Subcutaneous abdominal adipose tissue (tissue), 5 donors: ENCODE measurements around the gene RUFY1.
"Not testable (repeated sequence)": the region's sequence is repeated elsewhere in the genome, so short reads cannot be mapped to it uniquely, and the experiment has no call there.

ENCODE experiments used
- H3K27ac ChIP-seq: one replicate; pipeline ENCODE4 v1.7.0; 2013; ENCODE audit warnings: low read depth, mild to moderate bottlenecking, inconsistent platforms, low read length, moderate library complexity
- H3K27me3 ChIP-seq, 5 donors: one replicate each; pipeline ENCODE4 v1.7.0; 2013; ENCODE audit warnings: low read length in 5 of 5, inconsistent platforms in 1 of 5; ENCODE audit not compliant: control insufficient read depth in 5 of 5, insufficient read depth in 4 of 5
- H3K36me3 ChIP-seq, 5 donors: one replicate each; pipeline ENCODE4 v1.7.0; 2013; ENCODE audit warnings: low read length in 5 of 5; ENCODE audit not compliant: control insufficient read depth in 5 of 5, insufficient read depth in 5 of 5
- H3K4me1 ChIP-seq, 5 donors: one replicate each; pipeline ENCODE4 v1.7.0; 2013; ENCODE audit warnings: low read length in 5 of 5, mild to moderate bottlenecking in 3 of 5, moderate library complexity in 1 of 5; ENCODE audit not compliant: control insufficient read depth in 5 of 5, insufficient read depth in 5 of 5
- H3K4me3 ChIP-seq, 5 donors: one replicate each; pipeline ENCODE4 v1.7.0; 2013; ENCODE audit warnings: low read length in 5 of 5, low read depth in 1 of 5
- H3K9ac ChIP-seq, 5 donors: one replicate each; pipeline ENCODE4 v1.7.0; 2013; ENCODE audit warnings: low read length in 5 of 5, mild to moderate bottlenecking in 4 of 5, moderate library complexity in 3 of 5
- H3K9me3 ChIP-seq, 5 donors: one replicate each; pipeline ENCODE4 v1.7.0; 2013; ENCODE audit warnings: low read length in 5 of 5; ENCODE audit not compliant: control insufficient read depth in 5 of 5
- donor health status: healthy.
- donor health status: healthy.
- donor health status: healthy.
- donor health status: healthy.
- donor health status: healthy.

The RUFY1 gene

DNA sequence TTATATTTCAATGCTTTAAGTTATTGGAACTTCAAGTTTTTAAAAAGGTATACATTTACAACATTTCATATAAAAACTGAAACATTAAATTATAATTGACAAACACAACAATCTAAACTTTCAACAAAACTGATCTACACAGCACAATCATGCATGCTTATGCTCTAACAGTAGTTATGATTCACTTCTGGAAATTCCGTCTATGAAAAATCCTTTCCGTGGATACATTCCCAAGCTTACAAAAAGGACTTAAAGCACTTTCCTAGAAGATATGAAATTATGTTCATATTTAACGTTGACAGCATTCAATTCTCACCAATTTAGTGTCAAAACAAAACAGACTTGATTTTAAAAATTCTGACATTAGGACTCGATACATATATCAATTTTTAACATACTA, 69.4 kb downstream of the RUFY1 start:
- H3K4me3 ChIP-seq = peak overlapping the region in 4 of 5 donors; percentile 49 to 99 (median 82)
- H3K9ac ChIP-seq = peak overlapping the region in 3 of 5 donors; percentile 3 to 80 (median 39)
- peaks cover 49 to 66% (median 61%) of the 10 kb centered on the region in 5 donors for H3K36me3 ChIP-seq
- H3K27me3 ChIP-seq = no peaks in the 10 kb centered on the region
- H3K4me1 ChIP-seq = peaks cover 8 to 68% (median 60%) of the 10 kb centered on the region in 5 donors
- H3K27ac ChIP-seq = peak overlapping the region; percentile 97
- no peaks in the 10 kb centered on the region for H3K9me3 ChIP-seq

DNA sequence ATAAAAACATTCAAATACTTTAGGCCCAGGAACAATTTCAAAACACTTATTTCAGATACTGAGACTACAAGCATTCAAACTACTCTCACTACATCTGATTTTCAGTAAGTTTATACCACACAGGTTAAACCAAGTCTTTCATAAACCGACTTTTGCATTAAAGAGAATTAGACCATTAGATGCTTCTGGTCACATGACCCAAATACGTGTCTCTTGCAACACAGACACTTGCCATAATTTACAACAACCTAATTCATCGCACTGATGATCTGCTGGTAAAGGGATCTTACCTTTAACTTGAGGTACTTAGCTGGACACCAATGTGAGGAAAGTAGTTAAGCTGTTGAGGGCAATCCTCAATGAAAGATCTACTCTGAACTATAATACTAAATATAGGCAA, 69.9 kb downstream of the RUFY1 start:
- Histone ChIP-seq H3K9me3 (no peaks in the 10 kb centered on the region), H3K9ac (peak overlapping the region in 4 of 5 donors; percentile 3 to 80 (median 26)), H3K4me1 (peaks cover 8 to 64% (median 62%) of the 10 kb centered on the region in 5 donors), H3K27me3 (no peaks in the 10 kb centered on the region), H3K36me3 (peaks cover 43 to 61% (median 56%) of the 10 kb centered on the region in 5 donors), H3K4me3 (peak overlapping the region; percentile 67 to 99 (median 72)), H3K27ac (peak overlapping the region; percentile 97)

DNA sequence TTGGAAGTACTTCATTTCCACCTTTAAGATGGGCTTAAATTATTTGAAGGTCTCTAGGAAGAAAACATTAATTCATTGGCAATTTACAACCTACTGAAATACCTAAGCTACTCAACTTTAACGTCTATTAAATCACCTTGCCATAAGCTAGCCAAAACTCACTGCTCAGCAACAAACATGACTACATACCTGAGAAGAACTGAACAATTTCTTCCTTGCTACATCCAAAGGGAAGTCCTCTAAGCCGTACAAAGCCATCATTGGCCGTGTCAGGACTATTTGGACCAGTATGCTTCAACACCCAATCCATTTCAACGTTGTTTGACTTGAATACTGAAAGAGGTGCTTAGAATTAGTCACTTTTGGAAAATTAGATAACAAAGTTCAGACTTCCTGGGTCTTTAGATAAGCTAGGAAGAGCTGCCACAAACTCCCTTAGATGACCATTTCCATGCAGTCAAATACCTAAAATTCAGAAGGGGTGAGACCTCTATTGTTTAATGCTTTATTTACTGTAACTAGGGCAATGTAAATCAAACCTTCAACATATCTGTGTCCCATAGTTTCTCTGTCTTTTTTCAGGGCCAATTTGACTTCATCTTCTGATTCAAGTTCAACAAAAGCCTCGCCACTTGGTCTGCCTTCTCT, 70.5 kb downstream of the RUFY1 start:
- Histone ChIP-seq H3K9me3 (no peaks in the 10 kb centered on the region), H3K4me3 (peak overlapping the region; percentile 67 to 99 (median 72)), H3K9ac (peak overlapping the region in 4 of 5 donors; percentile 12 to 80 (median 59)), H3K27me3 (no peaks in the 10 kb centered on the region), H3K36me3 (peaks cover 38 to 56% (median 51%) of the 10 kb centered on the region in 5 donors), H3K27ac (peak overlapping the region; percentile 97), H3K4me1 (peaks cover 8 to 60% (median 59%) of the 10 kb centered on the region in 5 donors)

DNA sequence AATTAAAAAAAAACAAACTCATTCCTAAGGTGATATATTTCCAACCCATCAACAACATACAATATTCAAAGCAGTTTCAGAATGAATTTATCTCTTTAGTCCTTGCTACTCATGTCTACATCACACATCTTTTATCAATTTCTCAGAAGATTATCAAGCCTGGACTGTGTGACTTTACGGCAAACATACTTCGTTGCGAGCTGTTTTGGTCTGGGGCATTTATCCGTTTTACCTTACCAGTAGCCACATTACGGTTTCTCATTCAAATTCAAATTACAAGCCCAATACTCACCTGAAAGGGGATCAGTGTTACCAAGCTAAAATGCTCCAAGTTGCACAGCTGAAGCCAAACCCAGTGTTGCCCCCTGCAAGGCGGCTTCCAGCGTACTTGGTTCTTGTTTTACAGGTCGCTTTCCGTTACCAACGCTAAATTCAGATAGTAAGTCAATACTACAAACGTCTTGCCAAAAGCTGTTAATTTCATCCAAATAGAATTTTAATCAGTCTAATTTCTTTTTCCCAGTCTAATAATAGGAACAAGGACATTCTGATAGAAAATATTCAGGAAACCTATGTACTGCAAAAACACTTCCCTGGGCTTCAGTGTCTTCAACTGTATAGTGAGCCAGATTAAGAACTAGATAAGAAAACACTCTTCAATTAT, 71.3 kb downstream of the RUFY1 start:
- Histone ChIP-seq H3K4me3 (peak overlapping the region; percentile 67 to 99 (median 72)), H3K27me3 (no peaks in the 10 kb centered on the region), H3K27ac (peak overlapping the region; percentile 97), H3K9ac (peak overlapping the region; percentile 12 to 80 (median 66)), H3K36me3 (peaks cover 32 to 47% (median 43%) of the 10 kb centered on the region in 5 donors), H3K4me1 (peaks cover 8 to 56% (median 52%) of the 10 kb centered on the region in 5 donors), H3K9me3 (no peaks in the 10 kb centered on the region)

DNA sequence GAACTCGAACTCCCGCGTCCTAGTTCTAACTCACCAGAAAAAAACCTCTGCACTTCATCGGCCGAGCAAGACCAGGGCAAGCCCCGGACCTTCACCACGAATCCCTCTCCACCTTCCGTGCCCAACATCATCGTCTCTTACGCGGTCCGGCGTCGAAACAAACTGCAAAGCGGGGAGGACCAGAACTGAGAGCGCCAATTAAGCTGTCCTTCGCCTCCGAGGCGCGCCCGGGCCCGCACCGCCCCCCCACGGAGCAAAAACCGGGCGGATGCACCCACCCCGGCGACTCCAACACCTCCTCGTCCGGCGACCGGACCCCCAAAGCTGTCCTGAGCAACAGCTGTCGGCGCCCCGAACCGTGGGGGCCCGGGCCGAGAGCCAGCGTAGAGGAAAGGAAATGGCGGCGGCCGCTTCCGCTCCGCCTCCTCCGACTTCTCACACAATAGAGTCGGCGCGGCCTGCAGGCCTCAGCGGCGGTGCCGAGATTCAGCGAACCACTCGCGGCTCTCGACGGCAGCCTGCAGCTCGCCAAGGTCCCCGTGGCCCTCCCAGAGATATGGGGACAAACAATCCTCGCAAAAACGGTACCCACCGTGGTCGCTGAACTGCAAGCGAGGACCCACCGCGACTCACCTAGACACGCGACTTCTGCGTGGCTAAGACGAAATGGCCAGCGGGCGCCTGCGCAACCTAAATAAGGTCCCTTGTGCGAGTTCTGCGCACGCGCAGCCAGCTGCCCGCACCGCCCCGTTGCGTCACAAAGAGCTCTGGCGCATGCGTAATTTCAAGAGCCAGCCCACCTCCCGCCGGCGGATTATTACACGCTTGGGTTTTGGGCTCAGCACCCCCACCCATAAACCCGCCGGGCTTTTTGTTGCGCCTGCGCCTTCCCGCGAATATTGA, 72.9 kb downstream of the RUFY1 start, which contains the start of gene HNRNPH1:
Gene HNRNPH1 (minus strand): TSS at position 669 of the 903 bp plus-strand sequence. CDS start 538 bp downstream, at position 131.
- H3K4me1 ChIP-seq = peaks cover 8 to 54% (median 48%) of the 10 kb centered on the region in 5 donors
- no peaks in the 10 kb centered on the region for H3K27me3 ChIP-seq
- peak within 1 kb of the TSS; percentile 79 to 99 (median 96) for H3K9ac ChIP-seq
- H3K4me3 ChIP-seq = peak within 1 kb of the TSS; percentile 95 to 99 (median 97)
- H3K36me3 ChIP-seq = peaks cover 17 to 31% (median 28%) of the 10 kb centered on the region in 5 donors
- no peaks in the 10 kb centered on the region for H3K9me3 ChIP-seq
- H3K27ac ChIP-seq = peak within 1 kb of the TSS; percentile 97

DNA sequence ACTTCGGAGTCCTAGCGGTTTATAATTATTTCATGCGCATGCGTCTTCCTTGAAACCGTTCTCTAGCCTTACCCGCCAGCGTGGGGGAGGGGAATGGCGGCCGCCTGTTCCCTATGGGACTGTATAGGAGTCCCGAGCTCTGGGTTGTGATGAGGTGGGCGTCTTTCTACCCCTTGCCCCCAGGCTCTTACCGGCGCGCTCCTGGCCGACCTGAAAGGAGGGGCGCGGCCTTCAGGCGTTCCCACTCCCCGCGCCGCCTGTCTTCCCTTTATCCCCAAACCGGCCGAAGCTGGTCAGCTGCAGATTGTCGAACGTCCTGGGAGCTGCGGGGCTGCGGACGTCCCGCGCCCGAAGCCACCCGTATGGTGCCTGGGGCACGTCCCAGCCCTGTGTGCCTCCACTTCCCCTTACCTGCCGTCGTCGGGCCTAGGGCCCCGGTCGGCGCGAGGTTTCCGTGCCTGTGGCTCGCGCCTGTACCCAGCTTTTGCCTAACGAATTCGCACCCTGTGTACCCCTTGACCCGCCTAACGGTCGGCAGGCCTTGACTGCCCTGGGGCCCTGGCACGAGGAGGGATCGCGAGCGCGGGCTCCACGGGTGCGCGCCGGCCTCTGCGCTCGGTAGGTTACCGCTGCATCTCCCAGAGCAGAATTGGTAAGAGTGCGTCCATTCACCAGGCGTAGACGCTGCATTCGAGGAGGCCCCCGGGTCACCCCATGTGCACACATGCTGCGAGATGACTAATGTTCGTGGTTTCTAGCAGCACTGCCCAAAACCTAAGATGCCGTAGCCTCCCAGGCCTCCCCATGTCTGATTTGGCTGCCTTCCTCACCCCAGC, 73.8 kb downstream of the RUFY1 start:
- Histone ChIP-seq H3K27ac (peak overlapping the region; percentile 97), H3K9me3 (no peaks in the 10 kb centered on the region), H3K4me1 (peaks cover 8 to 46% (median 41%) of the 10 kb centered on the region in 5 donors), H3K4me3 (peak overlapping the region; percentile 64 to 99 (median 96)), H3K27me3 (no peaks in the 10 kb centered on the region), H3K36me3 (peaks cover 13 to 23% (median 20%) of the 10 kb centered on the region in 5 donors), H3K9ac (peak overlapping the region; percentile 68 to 96 (median 84))

DNA sequence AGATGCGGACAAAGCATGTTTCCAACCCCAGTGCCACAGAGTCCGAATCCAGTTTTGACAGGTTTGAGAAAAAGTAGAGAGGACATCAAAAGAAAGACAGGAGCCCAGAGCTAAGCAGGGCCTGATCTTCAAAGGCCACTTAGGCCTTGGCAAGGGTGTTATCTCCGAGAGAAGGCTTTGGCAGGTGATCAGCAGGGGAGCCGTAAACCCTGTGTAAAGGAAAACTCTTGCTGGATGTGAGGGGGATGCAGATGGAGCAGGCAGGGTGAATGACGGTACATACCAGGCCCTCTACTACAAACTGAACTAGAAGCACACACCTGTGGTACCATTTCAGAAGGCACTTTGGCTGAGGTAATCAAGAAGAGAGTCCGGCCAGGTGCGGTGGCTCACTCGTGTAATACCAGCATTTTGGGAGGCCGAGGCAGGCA, 74.5 kb downstream of the RUFY1 start:
- Histone ChIP-seq H3K4me1 (peaks cover 8 to 38% (median 33%) of the 10 kb centered on the region in 5 donors), H3K27ac (peak overlapping the region; percentile 97)

DNA sequence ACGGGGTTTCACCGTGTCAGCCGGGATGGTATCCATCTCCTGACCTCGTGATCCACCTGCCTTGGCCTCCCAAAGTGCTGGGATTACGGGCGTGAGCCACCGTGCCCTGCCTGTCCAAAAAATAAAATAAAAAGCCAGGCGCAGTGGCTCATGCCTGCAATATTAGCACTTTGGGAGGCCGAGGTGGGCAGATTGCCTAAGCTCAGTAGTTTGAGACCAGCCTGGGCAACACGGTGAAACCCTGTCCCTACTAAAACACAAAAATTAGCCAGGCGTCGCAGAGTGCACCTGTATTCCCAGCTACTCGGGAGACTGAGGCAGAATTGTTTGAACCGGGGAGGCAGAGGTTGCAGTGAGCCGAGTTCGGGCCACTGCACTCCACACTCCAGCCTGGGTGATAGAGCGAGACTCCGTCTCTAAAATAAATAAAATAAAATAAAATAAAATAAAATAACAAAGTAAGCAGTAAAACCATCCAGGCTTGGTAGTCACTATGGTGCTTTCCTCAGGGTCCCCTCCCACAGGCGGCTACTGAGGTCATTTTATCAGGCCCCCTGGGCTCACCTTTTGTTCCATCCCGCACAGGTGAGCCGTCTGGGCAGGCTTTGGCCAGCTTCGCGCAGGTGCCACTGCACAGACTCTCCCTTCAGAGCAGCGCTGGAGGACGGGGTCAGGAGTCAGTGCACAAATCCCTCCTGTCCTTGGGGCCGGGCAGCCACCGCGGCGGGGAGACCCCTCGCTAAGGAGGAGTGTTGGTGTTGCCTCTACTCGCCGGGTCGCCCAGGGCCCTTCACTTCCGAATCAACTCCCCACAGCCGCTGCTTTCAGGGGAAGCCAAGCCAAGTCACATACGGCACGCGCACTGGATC, 83.4 kb downstream of the RUFY1 start:
- not testable (repeated sequence) for H3K27ac ChIP-seq, H3K4me1 ChIP-seq, H3K36me3 ChIP-seq, H3K9me3 ChIP-seq, H3K27me3 ChIP-seq
- peak overlapping the region in 2 of 5 donors; percentile 55 to 64 for H3K9ac ChIP-seq
- peak overlapping the region in 4 of 5 donors; percentile 46 to 55 (median 50) for H3K4me3 ChIP-seq

More for the DNA sequence above, 74.5 kb downstream of the RUFY1 start:
- Histone ChIP-seq H3K4me3 (peak overlapping the region; percentile 41 to 99 (median 96)), H3K36me3 (peaks cover 13 to 20% (median 17%) of the 10 kb centered on the region in 5 donors), H3K9me3 (no peaks in the 10 kb centered on the region), H3K27me3 (no peaks in the 10 kb centered on the region), H3K9ac (peak overlapping the region in 3 of 5 donors; percentile 84 to 96 (median 95))
